ENCODE data around the gene WNK1.

Gene WNK1

GRCh38 chr12:951176-951575 lies 198.8 kb downstream of the WNK1 start:
- no peak for DNase-seq (ENCODE audit: low read depth in 2 of 2)

GRCh38 chr12:953776-954175 lies 201.4 kb downstream of the WNK1 start:
- no peak for DNase-seq (ENCODE audit: low read depth in 2 of 2)

GRCh38 chr12:954741-955140 lies 202.4 kb downstream of the WNK1 start:
- no peak for DNase-seq (ENCODE audit: low read depth in 2 of 2)

- no peak for DNase-seq (ENCODE audit: low read depth in 2 of 2)
Observed at GRCh38 chr12:955939-956338, 203.6 kb downstream of the WNK1 start.

- DNase-seq (ENCODE audit: low read depth in 2 of 2), result no peak
Observed at GRCh38 chr12:958588-959123, 206.3 kb downstream of the WNK1 start.

Measured in stimulated activated CD8-positive, alpha-beta memory T cell treated with anti-CD3 and anti-CD28 coated beads, Interleukin-2, amount 100 ng/mL, for 1 hour (primary cell).